Activated naive CD4-positive, alpha-beta T cell treated with anti-CD3 and anti-CD28 coated beads, Interleukin-2, amount 10 ng/mL, durations not matched to agents 7 days and 5 days (primary cell): ENCODE data around the gene FLAD1.
A peak's percentile ranks its signal among the peaks of the same experiment; 100 is the strongest.

Experiments used
- CTCF ChIA-PET: fragments of 350-600 bp; sonication (Branson Sonifier 250); formaldehyde crosslinking; loops from one replicate; lab custom pipeline; 2021; ENCODE audit warnings: antibody characterized with exemption; lab: Charles Lee
- DNase-seq: peaks from one replicate; pipeline ENCODE4 v3.0.0-alpha.2; 2020
- H3K27ac Mint-ChIP-seq: one replicate; pipeline ENCODE4 v1.8.0; 2021; ENCODE audit warnings: mild to moderate bottlenecking, moderate library complexity, mixed read lengths
- H3K27me3 Mint-ChIP-seq: one replicate; pipeline ENCODE4 v1.8.0; 2021; ENCODE audit warnings: mild to moderate bottlenecking, mixed read lengths
- H3K36me3 Mint-ChIP-seq: one replicate; pipeline ENCODE4 v1.8.0; 2021; ENCODE audit warnings: mixed read lengths
- H3K4me1 Mint-ChIP-seq: one replicate; pipeline ENCODE4 v1.8.0; 2021; ENCODE audit warnings: mixed read lengths
- H3K4me3 Mint-ChIP-seq: one replicate; pipeline ENCODE4 v1.8.0; 2021; ENCODE audit warnings: mild to moderate bottlenecking, moderate library complexity, mixed read lengths
- H3K9me3 Mint-ChIP-seq: one replicate; pipeline ENCODE4 v1.8.0; 2021; ENCODE audit warnings: mixed read lengths

The FLAD1 gene

GRCh38 chr1:154944401-154945159, 38.6 kb upstream of the FLAD1 start:
- CTCF ChIA-PET: interaction anchor here (0.6 to 1.9 kb wide), 22 partner anchors 9 to 398 kb away, joined by 3 to 12 read pairs (median 4); partner anchors contain the start of gene FLAD1
- Mint-ChIP-seq H3K9me3 (no peaks in the 10 kb centered on the region), H3K27me3 (no peaks in the 10 kb centered on the region), H3K4me1 (peaks cover 56% of the 10 kb centered on the region), H3K27ac (peak overlapping the region; percentile 95), H3K4me3 (no peak overlapping the region), H3K36me3 (peaks cover 31% of the 10 kb centered on the region)
- no peak for DNase-seq

- H3K27ac Mint-ChIP-seq: no peak overlapping the region
- no peak for DNase-seq
- no peak overlapping the region for H3K4me3 Mint-ChIP-seq
- peaks cover 52% of the 10 kb centered on the region for H3K4me1 Mint-ChIP-seq
- H3K27me3 Mint-ChIP-seq: no peaks in the 10 kb centered on the region
- peaks cover 32% of the 10 kb centered on the region for H3K36me3 Mint-ChIP-seq
- CTCF ChIA-PET: interaction anchor here (0.6 to 1.9 kb wide), 13 partner anchors 10 to 386 kb away, joined by 3 to 12 read pairs (median 4); partner anchors contain the start of gene FLAD1
- H3K9me3 Mint-ChIP-seq: no peaks in the 10 kb centered on the region
Observed at GRCh38 chr1:154945160-154945961, 37.8 kb upstream of the FLAD1 start.

DNA sequence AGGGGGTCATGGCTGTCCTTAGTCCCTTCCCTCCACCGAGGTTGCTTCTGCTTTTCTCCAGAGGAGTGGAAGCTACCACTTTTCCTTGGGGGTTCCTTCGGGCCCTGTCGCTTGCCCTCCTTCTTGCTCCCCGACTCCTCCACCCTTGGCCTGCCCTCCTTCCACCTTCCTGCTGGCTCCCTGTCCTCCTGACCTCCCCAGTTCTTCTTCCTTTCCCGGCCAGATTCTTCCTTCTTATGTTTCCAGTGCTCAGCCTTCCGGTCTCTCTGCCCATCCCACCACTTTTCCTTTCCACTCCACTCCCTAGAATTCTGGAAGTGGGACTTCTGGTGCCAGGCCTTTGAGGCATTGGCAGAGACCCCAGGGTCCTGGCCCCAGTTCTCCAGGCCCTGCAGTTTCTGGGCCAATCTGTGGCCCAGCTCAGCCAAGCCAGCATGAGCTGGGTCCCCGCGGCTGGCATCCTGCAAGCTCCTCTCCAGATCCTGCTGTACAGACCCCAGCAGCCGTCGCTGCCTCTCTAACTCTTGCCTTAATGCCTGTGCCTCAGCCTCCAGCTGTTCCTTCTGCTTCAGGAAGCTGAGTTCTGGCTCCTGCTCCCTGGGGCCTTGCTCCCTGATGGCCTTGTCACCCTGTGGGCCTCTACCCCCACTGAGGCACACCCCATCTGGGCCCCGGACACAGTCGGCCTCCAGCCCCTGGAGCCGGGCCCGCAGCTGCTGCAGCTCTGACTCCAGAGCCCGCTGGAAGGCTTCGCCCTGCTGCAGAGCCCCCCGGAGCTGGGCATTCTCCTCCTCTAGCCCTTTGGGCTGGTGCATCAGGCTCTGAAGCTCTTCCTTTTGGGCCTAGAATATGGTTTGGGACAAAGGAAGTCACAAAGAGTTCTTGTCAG, 36.9 kb upstream of the FLAD1 start:
- Mint-ChIP-seq H3K36me3 (peaks cover 38% of the 10 kb centered on the region), H3K27ac (no peak overlapping the region), H3K9me3 (no peaks in the 10 kb centered on the region), H3K4me3 (no peak overlapping the region), H3K27me3 (no peaks in the 10 kb centered on the region), H3K4me1 (peaks cover 52% of the 10 kb centered on the region)
- CTCF ChIA-PET: interaction anchor here (0.6 to 1.7 kb wide), 6 partner anchors 40 to 387 kb away, joined by 3 to 10 read pairs (median 4); no protein-coding TSS in a partner anchor
- DNase-seq: no peak

- no peaks in the 10 kb centered on the region for H3K27me3 Mint-ChIP-seq
- no peaks in the 10 kb centered on the region for H3K9me3 Mint-ChIP-seq
- H3K27ac Mint-ChIP-seq: no peak overlapping the region
- H3K4me3 Mint-ChIP-seq: no peak overlapping the region
- no peak for DNase-seq
- peaks cover 52% of the 10 kb centered on the region for H3K4me1 Mint-ChIP-seq
- CTCF ChIA-PET: no interaction called here
- peaks cover 47% of the 10 kb centered on the region for H3K36me3 Mint-ChIP-seq
Observed at GRCh38 chr1:154948079-154948478, 35.1 kb upstream of the FLAD1 start.

DNA sequence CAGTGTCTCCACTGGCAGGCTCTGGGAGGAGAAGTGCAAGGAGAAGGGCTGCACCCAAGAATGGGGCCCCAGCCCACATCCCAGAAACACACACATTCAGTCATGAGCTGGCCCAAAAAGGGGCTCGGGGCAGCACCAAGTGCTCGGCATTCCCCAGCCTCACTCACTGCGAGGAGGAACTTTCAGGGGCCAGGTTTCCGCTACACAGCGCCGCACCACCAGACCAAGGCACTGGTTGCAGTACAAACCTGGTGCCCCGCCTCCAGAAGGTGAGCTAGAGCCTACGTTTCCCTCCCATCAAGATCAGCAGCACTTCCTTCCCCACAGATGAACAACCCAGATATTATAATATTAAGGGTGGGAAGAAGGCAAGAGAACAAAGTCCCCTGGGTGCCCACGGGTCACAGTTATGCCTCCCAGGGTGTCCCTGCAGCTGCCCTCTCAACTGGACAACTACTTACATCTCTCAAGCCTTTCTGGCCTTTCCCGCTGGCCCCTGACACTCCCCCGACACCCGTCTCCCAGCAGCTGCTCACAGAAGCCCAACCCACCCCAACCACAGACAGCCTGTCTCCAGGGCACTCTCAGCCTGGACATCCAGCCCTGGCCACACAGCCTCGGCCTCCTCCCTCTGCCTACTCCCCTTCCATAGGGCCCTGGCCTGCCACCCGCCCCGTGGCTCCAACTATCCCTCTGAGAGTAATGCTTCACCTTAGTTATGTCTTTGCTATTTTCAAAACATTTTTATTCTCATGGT, 31.1 kb upstream of the FLAD1 start:
- Mint-ChIP-seq H3K4me1 (peaks cover 72% of the 10 kb centered on the region), H3K36me3 (peaks cover 48% of the 10 kb centered on the region), H3K9me3 (no peaks in the 10 kb centered on the region), H3K27ac (peak overlapping the region; percentile 93), H3K4me3 (peak overlapping the region; percentile 88), H3K27me3 (no peaks in the 10 kb centered on the region)
- CTCF ChIA-PET: interaction anchor here (1.0 to 2.6 kb wide), 9 partner anchors 10 to 392 kb away, joined by 3 to 7 read pairs (median 4); partner anchors contain the start of genes PMVK and PYGO2
- DNase-seq: peak; percentile 81

GRCh38 chr1:154952664-154953063, 30.5 kb upstream of the FLAD1 start:
- H3K27ac Mint-ChIP-seq: peak overlapping the region; percentile 93
- no peaks in the 10 kb centered on the region for H3K9me3 Mint-ChIP-seq
- no peaks in the 10 kb centered on the region for H3K27me3 Mint-ChIP-seq
- peaks cover 76% of the 10 kb centered on the region for H3K4me1 Mint-ChIP-seq
- CTCF ChIA-PET: interaction anchor here (1.0 to 2.6 kb wide), 8 partner anchors 9 to 393 kb away, joined by 3 to 7 read pairs (median 4); partner anchors contain the start of genes PMVK and PYGO2
- peak overlapping the region; percentile 88 for H3K4me3 Mint-ChIP-seq
- DNase-seq: no peak
- peaks cover 45% of the 10 kb centered on the region for H3K36me3 Mint-ChIP-seq

GRCh38 chr1:154953611-154954038, 29.5 kb upstream of the FLAD1 start:
- Mint-ChIP-seq H3K27ac (peak overlapping the region; percentile 93), H3K4me3 (peak overlapping the region; percentile 88), H3K36me3 (peaks cover 47% of the 10 kb centered on the region), H3K4me1 (peaks cover 80% of the 10 kb centered on the region), H3K9me3 (no peaks in the 10 kb centered on the region), H3K27me3 (no peaks in the 10 kb centered on the region)
- DNase-seq: no peak
- CTCF ChIA-PET: interaction anchor here (1.9 to 2.6 kb wide), 2 partner anchors 16 to 18 kb away, joined by 5 to 7 read pairs; no protein-coding TSS in a partner anchor

GRCh38 chr1:154954541-154954940, 28.6 kb upstream of the FLAD1 start:
- Mint-ChIP-seq H3K9me3 (no peaks in the 10 kb centered on the region), H3K4me1 (peaks cover 83% of the 10 kb centered on the region), H3K36me3 (peaks cover 42% of the 10 kb centered on the region), H3K4me3 (peak overlapping the region; percentile 88), H3K27me3 (no peaks in the 10 kb centered on the region), H3K27ac (peak overlapping the region; percentile 93)
- DNase-seq: no peak
- CTCF ChIA-PET: interaction anchor here (1.0 to 2.8 kb wide), 9 partner anchors 17 to 285 kb away, joined by 3 to 17 read pairs (median 6); partner anchors contain the start of gene PMVK

GRCh38 chr1:154955039-154955717, 28.0 kb upstream of the FLAD1 start:
- DNase-seq: peak; percentile 96
- Mint-ChIP-seq H3K27me3 (no peaks in the 10 kb centered on the region), H3K4me3 (peak overlapping the region; percentile 88), H3K36me3 (peaks cover 42% of the 10 kb centered on the region), H3K9me3 (no peaks in the 10 kb centered on the region), H3K27ac (peak overlapping the region; percentile 93), H3K4me1 (peaks cover 85% of the 10 kb centered on the region)
- CTCF ChIA-PET: interaction anchor here (1.0 to 2.8 kb wide), 12 partner anchors 17 to 286 kb away, joined by 3 to 17 read pairs (median 4); partner anchors contain the start of gene PMVK

- H3K36me3 Mint-ChIP-seq: peaks cover 41% of the 10 kb centered on the region
- peak; percentile 89 for DNase-seq
- no peaks in the 10 kb centered on the region for H3K9me3 Mint-ChIP-seq
- H3K4me3 Mint-ChIP-seq: peak within 1 kb of the TSS; percentile 88
- peak within 1 kb of the TSS; percentile 93 for H3K27ac Mint-ChIP-seq
- CTCF ChIA-PET: interaction anchor here (0.7 to 2.8 kb wide), 12 partner anchors 18 to 286 kb away, joined by 3 to 17 read pairs (median 4); partner anchors contain the start of gene CKS1B
- H3K4me1 Mint-ChIP-seq: peaks cover 84% of the 10 kb centered on the region
- no peaks in the 10 kb centered on the region for H3K27me3 Mint-ChIP-seq
Observed at GRCh38 chr1:154955718-154956543, 27.2 kb upstream of the FLAD1 start, which contains the start of gene PBXIP1. Gene PBXIP1, minus strand, starts transcription at chr1:154956099. Its CDS starts 2,378 bp downstream, at chr1:154953721.

DNA sequence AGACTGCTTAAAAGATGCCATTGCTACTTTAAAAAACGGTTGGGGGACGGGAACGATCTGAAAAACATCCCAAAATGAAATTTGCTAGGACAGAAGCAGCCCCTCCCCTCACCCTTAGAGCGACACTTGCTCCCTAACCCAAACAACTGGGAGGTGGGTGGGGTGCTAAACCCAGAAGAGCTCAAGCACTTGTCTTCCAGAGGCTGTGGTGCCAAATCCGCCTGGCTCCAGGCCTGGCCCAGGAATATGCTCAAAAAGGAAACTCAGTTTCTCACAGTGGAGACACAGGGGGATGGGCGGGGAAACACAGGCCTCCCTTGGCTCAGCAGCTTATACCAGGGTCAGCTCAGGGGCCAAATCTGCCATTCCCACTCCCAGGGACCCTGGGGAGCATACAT, 26.6 kb upstream of the FLAD1 start:
- H3K4me1 Mint-ChIP-seq: peaks cover 80% of the 10 kb centered on the region
- no peaks in the 10 kb centered on the region for H3K9me3 Mint-ChIP-seq
- peak overlapping the region; percentile 69 for H3K27ac Mint-ChIP-seq
- CTCF ChIA-PET: interaction anchor here (0.7 to 2.8 kb wide), 4 partner anchors 17 to 101 kb away, joined by 3 to 17 read pairs (median 4); partner anchors contain the start of gene CKS1B
- H3K36me3 Mint-ChIP-seq: peaks cover 41% of the 10 kb centered on the region
- H3K4me3 Mint-ChIP-seq: peak overlapping the region; percentile 88
- DNase-seq: no peak
- no peaks in the 10 kb centered on the region for H3K27me3 Mint-ChIP-seq
